ENCODE data around the gene FBXW8.

Gene FBXW8, protein sequence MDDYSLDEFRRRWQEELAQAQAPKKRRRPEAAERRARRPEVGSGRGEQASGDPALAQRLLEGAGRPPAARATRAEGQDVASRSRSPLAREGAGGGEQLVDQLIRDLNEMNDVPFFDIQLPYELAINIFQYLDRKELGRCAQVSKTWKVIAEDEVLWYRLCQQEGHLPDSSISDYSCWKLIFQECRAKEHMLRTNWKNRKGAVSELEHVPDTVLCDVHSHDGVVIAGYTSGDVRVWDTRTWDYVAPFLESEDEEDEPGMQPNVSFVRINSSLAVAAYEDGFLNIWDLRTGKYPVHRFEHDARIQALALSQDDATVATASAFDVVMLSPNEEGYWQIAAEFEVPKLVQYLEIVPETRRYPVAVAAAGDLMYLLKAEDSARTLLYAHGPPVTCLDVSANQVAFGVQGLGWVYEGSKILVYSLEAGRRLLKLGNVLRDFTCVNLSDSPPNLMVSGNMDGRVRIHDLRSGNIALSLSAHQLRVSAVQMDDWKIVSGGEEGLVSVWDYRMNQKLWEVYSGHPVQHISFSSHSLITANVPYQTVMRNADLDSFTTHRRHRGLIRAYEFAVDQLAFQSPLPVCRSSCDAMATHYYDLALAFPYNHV

DNA sequence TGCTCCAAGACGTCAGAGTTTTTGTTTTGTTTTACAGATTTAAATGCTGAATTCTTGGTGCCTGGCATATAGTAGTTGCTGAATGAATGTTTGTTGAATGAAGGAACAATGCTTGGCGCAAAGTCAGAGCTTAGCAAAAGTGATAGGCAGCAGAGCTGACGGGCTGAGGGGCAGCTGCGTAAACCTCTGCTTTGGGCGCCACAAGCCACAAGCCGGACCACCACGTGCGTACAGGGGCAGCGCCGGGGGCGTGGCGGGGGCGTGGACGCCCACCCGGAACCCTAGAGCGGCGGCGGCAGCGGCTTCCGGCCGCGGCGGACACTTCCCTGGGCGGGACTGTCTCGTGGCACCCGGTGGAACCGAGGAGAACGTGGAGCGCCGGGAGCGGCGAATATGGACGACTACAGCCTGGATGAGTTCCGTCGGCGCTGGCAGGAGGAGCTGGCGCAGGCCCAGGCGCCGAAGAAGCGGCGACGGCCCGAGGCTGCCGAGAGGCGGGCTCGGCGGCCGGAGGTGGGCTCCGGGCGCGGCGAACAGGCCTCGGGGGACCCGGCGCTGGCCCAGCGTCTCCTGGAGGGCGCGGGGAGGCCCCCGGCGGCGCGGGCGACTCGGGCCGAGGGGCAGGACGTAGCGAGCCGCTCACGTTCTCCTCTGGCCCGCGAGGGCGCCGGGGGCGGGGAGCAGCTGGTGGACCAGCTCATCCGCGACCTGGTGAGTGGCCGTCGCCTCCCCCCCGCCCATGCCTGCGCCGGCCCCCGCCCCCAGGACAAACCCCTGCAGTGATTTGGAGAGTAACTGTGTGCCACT, at the start of gene FBXW8:
Gene FBXW8, plus strand, starts transcription at position 306 of the 807 bp plus-strand sequence. Its CDS starts 88 bp downstream, at position 394.
- DNase-seq: peak; percentile 53 to 59

DNA sequence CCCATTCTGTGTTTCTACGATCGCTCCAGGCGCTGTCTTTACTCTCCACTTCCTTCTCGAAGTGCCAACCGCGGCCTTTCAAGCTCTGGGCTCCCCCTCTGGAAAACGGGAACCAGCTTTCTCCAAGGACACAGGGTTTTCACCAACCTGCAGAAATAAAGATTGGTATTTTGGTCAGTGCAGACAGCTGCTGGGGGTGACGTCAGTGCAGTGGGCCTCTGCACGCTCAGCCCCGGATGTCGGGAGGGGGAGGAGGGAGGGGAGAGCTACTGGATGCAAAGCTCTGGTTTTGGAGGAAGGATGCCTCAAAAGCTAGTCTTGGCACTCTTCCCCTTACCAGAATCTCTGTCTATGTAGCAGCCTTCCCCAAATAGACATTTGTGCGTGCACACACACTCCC, 49.4 kb upstream of the FBXW8 start:
- no peak for DNase-seq

DNA sequence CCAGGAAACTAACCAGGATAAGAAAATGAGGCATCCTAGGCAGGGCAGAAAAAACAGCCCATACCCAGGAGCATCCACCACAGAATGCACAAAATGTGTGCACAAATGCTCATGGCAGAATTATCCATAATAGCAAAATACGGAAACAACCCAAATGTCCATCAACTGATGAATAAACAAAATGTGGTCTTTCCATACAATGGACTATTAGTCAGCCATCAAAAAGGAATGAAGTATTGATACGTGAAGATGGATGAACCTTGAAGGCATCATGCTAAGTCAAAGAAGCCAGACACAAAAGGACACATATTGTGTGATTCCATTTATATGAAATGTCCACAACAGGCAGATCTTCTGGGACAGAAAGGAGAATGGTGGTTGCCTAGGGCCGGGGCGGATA, 48.6 kb upstream of the FBXW8 start:
- no peak for DNase-seq

DNA sequence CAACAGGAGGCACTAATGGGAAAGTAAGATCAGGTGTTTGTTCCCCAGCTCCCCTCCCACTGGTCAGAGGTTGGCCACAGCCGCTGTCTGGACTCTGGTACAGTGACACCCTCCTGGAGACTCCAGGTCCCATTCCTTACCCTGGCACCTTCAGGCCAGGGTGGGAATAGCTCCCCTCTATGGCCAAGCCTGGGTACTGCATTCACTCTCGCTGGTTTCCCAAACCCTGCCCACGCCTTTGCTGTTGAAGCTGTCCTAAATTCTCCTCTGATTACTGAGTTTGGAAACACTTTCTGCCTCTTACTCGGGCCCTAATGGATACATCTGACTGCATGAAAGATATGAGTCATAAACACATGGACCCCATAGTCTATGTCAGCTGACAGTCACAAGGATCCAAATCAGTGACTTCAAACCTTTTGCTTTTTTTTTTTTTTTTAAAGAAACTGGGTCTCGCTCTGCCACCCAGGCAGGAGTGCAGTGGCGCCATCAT, 47.4 kb upstream of the FBXW8 start:
- DNase-seq: no peak

DNA sequence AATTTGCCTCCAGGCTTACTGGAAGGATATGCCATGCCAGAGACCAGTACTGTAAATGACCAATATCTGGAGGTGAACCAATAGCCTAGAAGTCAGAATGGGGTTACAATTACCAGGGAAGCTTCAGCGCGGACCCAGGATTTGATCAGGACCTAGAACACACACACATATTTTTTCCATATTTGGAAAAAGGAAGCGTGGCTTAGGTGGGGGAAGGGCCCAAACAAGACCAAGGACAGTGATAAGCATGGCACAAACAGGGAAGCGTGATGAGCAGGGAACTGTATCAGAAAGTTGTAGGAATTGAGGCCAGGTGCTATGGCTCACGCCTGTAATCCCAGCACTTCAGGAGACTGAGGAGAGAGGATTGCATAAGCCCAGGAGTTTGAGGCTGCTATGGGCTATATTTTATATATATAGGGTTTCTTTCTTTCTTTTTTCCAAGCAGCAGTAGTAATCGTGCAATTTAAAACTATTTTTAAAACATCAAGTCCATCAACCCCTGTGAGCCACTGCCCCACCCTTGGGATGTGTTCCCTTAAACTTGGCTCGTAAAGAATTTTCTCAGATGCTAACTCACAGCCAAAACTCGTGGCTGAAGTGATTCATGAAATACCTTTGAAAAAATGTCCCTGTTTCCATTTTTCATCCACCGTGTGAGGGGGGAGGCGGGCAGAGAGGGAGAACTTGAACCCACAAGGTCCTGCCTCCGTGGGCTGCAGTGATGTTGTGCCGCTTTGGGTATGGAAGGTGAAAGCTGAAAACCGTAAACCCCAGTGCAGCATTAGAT, 46.2 kb upstream of the FBXW8 start:
- DNase-seq: no peak

DNA sequence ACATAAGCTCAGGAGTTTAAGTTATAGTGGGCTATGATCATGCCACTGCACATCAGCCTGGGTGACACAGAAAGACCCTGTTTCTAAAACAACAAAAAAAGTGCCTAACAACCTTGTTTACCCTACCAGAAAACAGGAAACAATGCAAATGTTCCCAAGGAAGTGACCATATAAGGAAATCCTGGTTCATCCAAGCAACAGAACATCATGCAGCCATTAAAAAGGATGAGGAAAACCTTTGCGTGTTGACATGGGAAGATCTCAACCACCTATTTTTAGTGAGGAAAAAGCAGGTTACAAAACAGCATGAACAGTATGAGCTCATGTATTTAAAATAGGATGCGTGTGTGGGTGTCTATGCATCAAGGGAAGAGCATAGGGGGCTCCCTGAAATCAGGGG, 43.2 kb upstream of the FBXW8 start:
- DNase-seq: no peak

DNA sequence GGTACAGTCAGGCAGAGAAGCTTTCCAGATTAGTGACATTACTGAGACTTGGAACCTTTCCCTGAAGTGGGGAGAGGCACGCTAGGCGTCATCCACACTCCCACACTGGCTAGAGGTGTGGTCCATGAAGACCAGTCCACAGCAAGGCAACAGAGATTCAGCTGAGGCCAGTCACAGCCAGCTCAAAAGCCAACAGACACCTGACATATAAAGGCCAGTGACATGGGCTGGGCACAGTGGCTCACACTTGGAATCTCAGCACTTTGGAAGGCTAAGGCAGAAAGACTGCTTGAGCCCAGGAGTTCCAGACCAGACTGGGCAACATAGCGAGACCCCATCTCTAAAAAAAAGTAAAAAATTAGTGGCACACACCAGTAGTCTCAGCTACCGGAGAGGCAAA, 40.4 kb upstream of the FBXW8 start:
- no peak for DNase-seq

DNA sequence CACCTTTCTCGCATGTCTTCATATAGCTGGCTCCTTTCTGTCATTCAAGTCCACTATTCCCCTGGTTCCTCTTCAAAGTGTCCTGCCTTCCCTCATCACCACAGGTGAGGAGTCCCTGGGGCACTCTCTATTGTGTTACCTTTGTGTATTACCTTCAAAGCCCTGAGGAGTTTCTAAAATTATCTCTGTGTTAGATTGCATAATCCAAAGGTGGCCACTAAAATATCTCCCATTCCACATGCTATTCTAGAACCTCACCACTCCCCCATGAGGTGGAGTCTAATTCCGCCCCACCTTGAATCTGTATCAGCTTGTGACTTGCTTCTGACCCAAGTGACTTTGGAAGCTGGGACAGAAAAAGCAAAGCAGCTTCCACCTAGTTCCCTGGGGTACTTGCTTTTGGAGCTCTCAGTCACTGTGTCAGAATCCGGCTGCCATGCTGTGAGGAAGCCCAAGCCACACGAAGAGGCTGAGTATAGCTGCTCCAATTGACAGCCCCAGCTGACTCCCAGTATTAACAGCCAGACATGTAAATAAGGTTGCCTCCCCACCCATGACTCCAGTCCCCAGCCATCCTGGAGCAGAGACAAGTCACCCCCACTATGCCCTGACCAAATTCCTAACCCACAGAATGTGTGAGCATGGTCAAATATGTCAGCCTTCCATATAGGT, 36.3 kb upstream of the FBXW8 start:
- no peak for DNase-seq

DNA sequence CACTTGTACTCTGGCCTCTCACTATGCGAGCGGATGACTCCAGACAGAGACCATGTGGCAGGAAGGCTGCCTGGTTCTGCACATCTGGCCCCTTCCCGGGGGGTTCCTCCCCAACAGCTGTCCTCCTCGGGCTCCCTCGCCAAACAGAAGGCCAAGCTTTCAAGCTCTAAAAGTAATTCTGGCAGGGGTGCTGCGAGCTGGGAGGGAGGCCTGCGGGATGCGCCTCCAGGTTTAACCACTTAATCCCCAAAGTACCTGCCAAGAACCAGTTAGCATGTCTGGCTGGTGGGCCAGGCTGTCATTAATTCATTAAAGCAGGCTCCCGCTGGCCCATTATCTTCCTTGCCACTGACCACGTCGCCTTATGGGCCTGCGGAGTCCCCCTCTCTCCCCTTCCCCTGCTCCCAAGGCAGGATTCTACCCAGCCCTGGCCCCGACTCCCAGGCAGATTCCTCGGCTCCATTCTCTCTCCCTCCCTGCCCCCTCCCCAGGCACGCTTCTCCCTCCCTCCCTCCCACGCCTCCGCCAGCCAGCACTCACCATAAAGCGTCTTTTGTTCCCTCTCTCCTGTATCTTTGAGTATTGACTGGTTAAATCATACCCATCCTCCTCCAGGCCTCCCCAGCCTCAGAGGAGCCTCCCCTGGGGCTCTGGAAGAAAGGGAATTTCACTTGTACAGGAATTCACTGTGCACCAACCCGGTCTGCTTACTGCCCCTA, 34.4 kb upstream of the FBXW8 start:
- no peak for DNase-seq

DNA sequence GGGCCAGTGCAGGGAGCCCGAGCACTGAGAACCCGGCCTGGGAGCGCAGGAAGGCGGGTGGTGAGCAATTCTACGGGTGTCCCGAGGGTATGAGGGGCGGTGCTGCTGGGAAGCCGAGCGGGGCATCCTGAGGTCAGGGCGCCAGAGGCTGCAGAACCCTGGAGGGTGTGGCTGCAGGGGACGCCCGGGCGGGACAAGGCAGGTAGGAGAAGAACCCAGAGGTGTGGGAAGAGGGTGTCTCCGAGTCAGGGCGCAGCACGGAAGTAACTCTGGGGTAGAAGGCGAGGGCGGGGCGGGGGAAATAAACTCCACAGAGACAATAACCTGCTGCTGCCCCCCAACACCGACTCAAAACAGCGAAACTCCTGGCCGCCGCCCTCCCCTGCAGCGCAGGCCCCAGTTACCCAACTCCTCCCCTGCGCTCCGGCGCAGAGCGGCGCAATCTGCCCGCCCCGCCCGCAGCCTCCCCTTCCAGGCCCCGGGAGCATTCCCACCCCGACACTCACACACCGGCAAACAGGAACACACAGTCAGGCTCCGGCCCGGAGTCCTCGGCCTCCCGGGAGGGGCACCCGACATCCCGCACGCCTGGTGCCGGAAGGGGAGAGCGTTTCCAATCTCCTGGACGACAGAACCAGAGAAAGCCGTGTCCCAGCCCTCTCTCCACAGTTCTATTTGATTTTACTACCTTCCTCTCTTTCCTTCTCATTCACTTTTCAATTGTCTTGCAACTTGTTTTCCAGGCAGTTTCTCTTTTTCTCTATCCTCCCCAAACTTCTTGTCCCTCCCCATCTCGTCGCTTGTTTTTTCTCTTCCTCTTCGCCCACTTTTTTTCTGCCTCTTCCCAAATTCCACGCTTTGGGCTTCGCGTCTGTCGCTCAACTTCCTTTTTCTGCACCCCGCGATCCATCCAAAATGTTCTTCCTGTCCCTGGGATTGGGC, 31.9 kb upstream of the FBXW8 start:
- no peak for DNase-seq

DNA sequence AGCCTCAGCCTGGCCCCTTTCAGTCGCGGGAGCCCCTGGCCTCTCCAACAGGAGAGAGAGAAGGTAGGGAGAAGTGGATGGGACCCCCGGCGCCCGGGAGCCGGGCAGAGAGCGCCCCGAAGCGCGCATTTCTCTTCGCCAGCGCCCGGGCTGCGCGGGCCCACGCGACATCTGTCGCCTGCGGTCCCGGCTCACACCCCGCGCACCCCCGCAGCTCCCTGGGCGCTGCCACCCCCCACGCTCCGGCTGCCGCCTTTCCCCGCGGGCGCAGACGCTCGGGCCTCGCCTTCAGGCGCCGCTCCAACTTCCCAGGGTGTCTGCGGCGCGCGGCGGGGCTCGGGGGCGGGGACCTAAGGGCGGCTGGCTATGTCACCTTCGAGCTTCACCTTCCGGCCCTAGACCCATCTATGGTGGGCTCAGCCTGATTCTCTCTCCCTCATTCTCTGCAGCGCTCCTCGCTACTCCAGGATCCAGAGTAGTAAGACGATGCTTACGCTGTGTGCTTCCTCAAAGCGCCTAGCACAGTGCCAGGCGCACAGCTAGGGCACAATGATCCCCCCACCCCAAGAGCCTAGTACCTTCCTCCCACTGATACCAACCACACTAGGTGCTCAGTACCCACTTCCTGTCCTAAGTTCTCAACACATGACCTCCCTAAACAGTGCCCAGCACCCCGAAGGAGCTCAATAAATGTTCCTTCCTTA, 31.1 kb upstream of the FBXW8 start:
- DNase-seq: no peak

DNA sequence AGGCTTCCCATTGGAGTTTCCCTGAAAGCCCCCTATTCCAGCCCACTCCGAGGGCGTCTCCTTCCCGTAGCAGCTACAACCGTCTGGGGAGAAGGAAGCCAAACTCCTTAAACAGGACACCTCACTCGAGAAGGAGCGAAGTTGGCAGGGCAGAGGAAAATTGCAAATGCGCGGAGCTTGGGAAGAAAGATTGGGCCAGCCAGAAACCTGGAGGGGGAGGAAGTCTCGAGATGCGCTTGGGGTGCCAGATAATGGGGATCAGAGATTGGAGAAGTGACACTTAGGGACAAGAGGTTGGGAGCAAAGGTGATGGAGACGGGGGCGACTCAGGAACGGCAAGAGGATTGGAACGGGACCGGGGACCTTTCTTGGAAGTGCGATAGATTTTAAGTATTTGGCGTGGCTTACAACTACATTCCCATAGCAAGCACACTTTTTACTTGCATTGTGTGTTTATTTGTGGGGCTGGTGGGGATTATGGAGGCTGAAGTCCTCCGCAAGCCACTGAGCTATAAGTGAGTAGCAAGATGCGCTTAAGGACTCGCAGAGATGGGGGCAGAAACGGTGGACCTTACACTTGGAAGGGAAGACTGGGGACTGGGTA, 30.4 kb upstream of the FBXW8 start:
- DNase-seq: no peak

DNA sequence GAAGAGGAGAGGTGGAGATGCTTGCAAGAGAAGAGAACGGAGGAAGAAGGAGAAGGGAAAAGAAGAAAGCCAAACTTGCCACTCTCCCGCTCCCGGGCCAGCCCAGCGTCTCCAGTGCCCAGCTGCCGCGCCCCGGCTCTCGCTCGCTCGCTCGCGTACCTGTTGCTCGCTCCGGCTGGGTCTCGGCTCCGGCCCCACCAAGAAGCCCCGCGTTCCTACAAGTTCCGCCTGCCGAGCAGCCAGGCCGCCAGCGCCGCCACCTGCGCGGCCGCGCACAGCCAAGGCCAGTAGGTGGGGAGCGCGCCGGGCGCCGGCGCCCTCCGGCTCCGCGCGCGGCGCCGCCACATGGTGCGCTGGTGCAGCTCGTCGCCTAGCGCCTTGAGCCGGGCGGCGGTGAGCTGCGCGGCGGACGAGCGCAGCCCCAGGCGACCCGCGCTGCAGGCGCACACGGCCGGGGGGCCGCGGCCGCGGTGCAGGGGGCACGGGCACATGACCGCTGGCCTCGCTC, 29.9 kb upstream of the FBXW8 start:
- peak in 1 of 2 donors; percentile 25 for DNase-seq

DNA sequence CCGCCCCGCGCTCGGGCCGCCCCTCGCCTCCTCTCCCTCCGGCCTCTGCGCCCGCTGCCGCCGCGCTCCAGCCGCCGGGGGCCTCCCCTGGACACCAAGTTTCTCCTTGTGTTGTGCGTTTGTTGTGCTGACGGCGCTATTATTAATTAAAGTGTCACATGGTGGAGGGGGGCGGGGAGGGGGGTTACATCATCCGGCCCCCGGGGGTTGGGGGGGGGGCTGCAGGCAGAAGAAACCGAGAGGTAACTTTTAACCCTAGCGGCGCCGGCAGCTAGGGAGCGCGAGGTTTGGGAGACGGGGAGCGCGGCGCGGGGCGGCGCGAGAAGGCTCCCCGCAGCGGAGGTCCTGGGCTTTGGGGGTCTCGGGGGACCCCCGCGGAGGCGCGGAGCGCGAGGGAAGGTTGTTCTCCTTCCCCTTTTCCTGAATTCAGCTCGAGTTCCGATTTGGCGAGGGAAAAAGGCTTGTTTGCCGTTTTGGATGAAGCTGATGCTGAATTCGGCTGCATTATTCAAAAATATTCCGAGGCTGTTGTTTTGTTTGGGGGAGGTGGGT, 29.3 kb upstream of the FBXW8 start, which contains the start of gene HRK:
Gene HRK, minus strand, starts transcription at position 117 of the 552 bp plus-strand sequence. CDS start 134 bp downstream, outside the sequence.
- no peak for DNase-seq

DNA sequence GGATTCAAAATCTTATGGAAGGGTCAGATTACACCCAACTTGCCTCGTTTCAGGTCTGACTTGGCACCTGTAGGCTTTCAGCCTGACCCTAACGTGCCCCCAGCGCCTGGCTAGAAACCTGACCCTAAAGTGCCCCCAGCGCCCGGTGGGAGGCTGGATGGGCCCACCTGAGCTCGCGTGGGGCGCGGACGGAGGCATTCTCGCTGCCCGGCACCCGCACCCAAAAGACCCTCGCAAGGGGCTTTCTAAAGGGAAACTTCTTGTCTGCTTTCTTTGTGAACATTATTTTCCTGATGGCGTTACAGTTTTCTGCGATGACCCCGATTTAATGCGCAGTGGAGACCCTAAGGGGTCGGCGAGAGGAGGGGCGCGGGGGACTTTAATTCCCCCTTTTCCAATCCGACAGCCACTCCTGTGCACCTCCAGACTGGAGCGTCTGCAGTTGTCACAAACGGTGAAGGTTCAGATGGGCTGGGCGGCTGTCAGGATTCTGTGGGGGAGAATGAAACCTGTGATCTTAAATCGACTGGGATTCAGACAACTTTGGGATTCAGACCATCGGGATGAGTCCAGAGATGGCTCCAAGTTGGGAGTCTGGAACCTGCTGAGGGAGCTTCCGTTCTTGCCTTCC, 28.8 kb upstream of the FBXW8 start:
- DNase-seq: no peak

DNA sequence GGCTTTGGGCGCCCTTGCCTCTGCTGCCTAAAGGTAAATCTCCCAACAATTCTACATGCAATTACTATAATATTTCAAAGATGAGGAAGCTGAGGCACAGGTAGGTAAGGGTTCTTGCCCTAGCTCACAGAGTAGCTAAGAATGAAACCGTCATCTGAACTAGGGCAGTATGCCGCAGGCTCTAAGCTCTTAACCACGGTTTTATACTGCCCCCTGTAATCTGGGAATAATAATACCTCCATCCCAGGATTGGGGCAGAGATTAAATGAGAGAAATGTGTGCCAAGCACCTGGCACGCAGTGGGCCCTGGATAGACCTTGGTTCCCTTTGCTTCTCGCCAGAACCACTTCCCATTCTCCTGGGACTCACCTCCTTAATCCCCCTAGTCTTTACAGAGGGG, 28.0 kb upstream of the FBXW8 start:
- no peak for DNase-seq

DNA sequence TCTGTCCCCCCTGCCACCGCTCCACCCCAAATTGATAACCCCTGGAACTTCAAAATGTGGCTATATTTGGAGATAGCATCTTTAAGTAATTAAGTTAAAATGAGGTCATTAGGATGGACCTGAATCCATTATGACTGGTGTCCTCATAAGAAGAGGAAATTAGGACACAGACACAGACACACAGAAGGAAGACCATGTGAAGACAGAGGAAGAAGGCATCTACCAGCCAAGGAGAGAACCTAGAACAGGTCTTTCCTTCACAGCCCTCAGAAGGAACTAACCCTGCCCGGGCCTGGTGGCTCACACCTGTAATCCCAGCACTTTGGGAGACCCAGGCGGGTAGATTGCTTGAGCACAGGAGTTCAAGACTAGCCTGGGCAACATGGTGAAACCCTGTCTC, 25.9 kb upstream of the FBXW8 start:
- DNase-seq: no peak

DNA sequence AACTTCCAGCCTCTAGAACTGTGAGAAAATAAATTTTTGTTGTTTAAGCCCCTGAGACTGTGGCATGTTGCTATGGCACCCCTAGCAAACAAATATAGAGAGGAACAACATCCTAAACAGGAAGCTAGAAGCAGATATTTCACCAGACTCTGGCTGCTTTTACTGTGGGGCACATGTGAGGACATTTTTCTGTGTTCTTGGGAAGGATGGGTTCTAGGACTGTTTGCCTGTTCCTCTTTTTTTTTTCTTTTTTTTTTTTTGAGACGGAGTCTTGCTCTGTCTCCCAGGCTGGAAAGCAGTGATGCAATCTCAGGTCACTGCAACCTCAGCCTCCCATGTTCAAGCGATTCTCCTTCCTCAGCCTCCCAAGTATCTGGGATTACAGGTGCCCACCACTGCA, 25.3 kb upstream of the FBXW8 start:
- no peak for DNase-seq

Data from stimulated activated CD4-positive, alpha-beta T cell treated with anti-CD3 and anti-CD28 coated beads, Interleukin-2, amount 100 ng/mL, for 48 hours (primary cell).